ENCODE data around the gene ASIC1.
A peak's percentile ranks its signal among the peaks of the same experiment; 100 is the strongest.

Gene ASIC1

DNA sequence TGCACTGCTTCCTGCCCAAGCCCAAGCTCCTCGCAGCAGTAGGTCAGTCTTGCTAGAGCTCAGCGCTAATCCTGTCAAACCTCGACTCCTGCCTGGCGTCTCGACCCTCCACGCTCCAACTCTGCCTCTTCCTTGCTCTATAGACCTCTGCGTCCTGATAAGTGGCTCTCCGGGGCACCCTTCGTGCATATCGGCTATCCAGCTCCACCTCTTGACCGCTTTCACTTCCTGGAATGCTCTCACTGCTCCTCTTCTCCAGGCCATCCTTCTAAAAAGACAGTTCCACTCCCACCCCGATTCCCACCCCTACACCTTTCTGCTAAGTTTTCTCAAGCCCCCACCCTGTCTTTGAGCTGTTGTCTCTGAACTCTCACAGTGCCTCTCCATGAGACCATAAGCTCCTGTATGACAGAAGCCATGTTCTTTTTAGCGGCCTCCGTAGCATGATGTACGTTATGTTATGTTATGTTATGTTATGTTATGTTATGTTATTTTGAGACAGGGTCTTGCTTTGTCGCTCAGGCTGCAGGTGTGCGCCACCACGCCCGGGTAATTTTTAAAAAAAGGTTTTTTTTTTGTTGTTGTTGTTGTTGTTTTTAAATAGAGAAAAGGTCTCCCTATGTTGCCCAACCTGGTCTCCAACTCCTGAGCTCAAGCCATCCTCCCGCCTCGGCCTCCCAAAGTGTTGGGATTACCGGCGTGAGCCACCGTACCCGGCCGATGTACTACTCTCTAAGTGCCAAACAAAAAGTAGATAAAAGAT, 55.2 kb downstream of the ASIC1 start:
- Histone ChIP-seq H3K79me2 (ENCODE audit: insufficient read depth, low read length) (peaks cover 52% of the 10 kb centered on the region), H3K36me3 (ENCODE audit: insufficient read depth, low read length) (no peaks in the 10 kb centered on the region)

GRCh38 chr12:50117057-50117622, 59.7 kb downstream of the ASIC1 start:
- Histone ChIP-seq H3K9ac (ENCODE audit: low read depth, low read length, poor library complexity, severe bottlenecking) (no peak overlapping the region), H3K9me2 (replicated peaks; ENCODE audit: low read depth, low read length) (no peaks in the 10 kb centered on the region), H4K20me1 (ENCODE audit: insufficient read depth, low read length, poor library complexity, severe bottlenecking) (peaks cover 14% of the 10 kb centered on the region), H3K4me2 (ENCODE audit: low read depth, low read length, poor library complexity, severe bottlenecking) (peak overlapping the region; percentile 66), H3F3A (ENCODE audit: low read depth) (no peaks in the 10 kb centered on the region), H3K4me1 (ENCODE audit: insufficient read depth, low read length, poor library complexity, severe bottlenecking) (peaks cover 19% of the 10 kb centered on the region), H3K27me3 (ENCODE audit: insufficient read depth, low read length, poor library complexity, severe bottlenecking) (no peaks in the 10 kb centered on the region), H2AFZ (ENCODE audit: low read length) (no peak overlapping the region), H3K9me3 (ENCODE audit: insufficient read depth, low read depth, low read length) (no peaks in the 10 kb centered on the region), H3K36me3 (ENCODE audit: insufficient read depth, low read length) (peaks cover 16% of the 10 kb centered on the region; the same call in 1 of the 2 replicates), H3K4me3 (ENCODE audit: low read length, poor library complexity, severe bottlenecking) (no peak overlapping the region), H3K79me2 (ENCODE audit: insufficient read depth, low read length) (peaks cover 68% of the 10 kb centered on the region)
- TF ChIP-seq EZH2phosphoT487 (IDR thresholded peaks at IDR 0.05; ENCODE audit: borderline replicate concordance) (no peak), CTCF (conservative IDR thresholded peaks at IDR 0.05; ENCODE audit: low read length) (no peak)

More for the DNA sequence above, 55.2 kb downstream of the ASIC1 start:
- Histone ChIP-seq H4K20me1 (ENCODE audit: insufficient read depth, low read length, poor library complexity, severe bottlenecking) (peaks cover 14% of the 10 kb centered on the region), H3K27me3 (ENCODE audit: insufficient read depth, low read length, poor library complexity, severe bottlenecking) (no peaks in the 10 kb centered on the region), H3K9me3 (ENCODE audit: insufficient read depth, low read depth, low read length) (no peaks in the 10 kb centered on the region), H3K4me3 (ENCODE audit: low read length, poor library complexity, severe bottlenecking) (peak overlapping the region; percentile 89), H2AFZ (ENCODE audit: low read length) (peak overlapping the region; percentile 62), H3K4me2 (ENCODE audit: low read depth, low read length, poor library complexity, severe bottlenecking) (peak overlapping the region; percentile 78), H3K9me2 (replicated peaks; ENCODE audit: low read depth, low read length) (no peaks in the 10 kb centered on the region), H3K4me1 (ENCODE audit: insufficient read depth, low read length, poor library complexity, severe bottlenecking) (peaks cover 31% of the 10 kb centered on the region), H3K9ac (ENCODE audit: low read depth, low read length, poor library complexity, severe bottlenecking) (peak overlapping the region; percentile 79), H3F3A (ENCODE audit: low read depth) (no peaks in the 10 kb centered on the region)
- no peak for TF ChIP-seq EZH2phosphoT487 (IDR thresholded peaks at IDR 0.05; ENCODE audit: borderline replicate concordance)
- no peak for TF ChIP-seq CTCF (conservative IDR thresholded peaks at IDR 0.05; ENCODE audit: low read length)

- H4K20me1 ChIP-seq (ENCODE audit: insufficient read depth, low read length, poor library complexity, severe bottlenecking): peaks cover 6% of the 10 kb centered on the region
Observed at GRCh38 chr12:50119387-50119786, 62.0 kb downstream of the ASIC1 start.

More at GRCh38 chr12:50119387-50119786, 62.0 kb downstream of the ASIC1 start:
- H3F3A ChIP-seq (ENCODE audit: low read depth): no peaks in the 10 kb centered on the region
- H3K27me3 ChIP-seq (ENCODE audit: insufficient read depth, low read length, poor library complexity, severe bottlenecking): no peaks in the 10 kb centered on the region
- H3K9me2 ChIP-seq (replicated peaks; ENCODE audit: low read depth, low read length): no peaks in the 10 kb centered on the region
- H3K79me2 ChIP-seq (ENCODE audit: insufficient read depth, low read length): peaks cover 54% of the 10 kb centered on the region
- H3K9ac ChIP-seq (ENCODE audit: low read depth, low read length, poor library complexity, severe bottlenecking): no peak overlapping the region
- no peak overlapping the region for H2AFZ ChIP-seq (ENCODE audit: low read length)
- no peaks in the 10 kb centered on the region for H3K9me3 ChIP-seq (ENCODE audit: insufficient read depth, low read depth, low read length)
- no peak overlapping the region for H3K4me3 ChIP-seq (ENCODE audit: low read length, poor library complexity, severe bottlenecking)
- no peak overlapping the region for H3K4me2 ChIP-seq (ENCODE audit: low read depth, low read length, poor library complexity, severe bottlenecking)
- peaks cover 19% of the 10 kb centered on the region; the same call in 1 of the 2 replicates for H3K36me3 ChIP-seq (ENCODE audit: insufficient read depth, low read length)
- H3K4me1 ChIP-seq (ENCODE audit: insufficient read depth, low read length, poor library complexity, severe bottlenecking): peaks cover 16% of the 10 kb centered on the region
- TF ChIP-seq EZH2phosphoT487 (IDR thresholded peaks at IDR 0.05; ENCODE audit: borderline replicate concordance) (no peak), CTCF (conservative IDR thresholded peaks at IDR 0.05; ENCODE audit: low read length) (no peak)
